HPDE6-E6E7 (cell line): ENCODE data around the gene LDLRAP1.
A peak's percentile ranks its signal among the peaks of the same experiment; 100 is the strongest.
"Not testable (repeated sequence)": the region's sequence is repeated elsewhere in the genome, so short reads cannot be mapped to it uniquely, and the experiment has no call there.

Experiments used
- DNase-seq: peaks from one replicate; pipeline ENCODE4 v3.0.0; 2011; ENCODE audit warnings: missing footprints; ENCODE audit errors: extremely low spot score

Gene LDLRAP1

DNA sequence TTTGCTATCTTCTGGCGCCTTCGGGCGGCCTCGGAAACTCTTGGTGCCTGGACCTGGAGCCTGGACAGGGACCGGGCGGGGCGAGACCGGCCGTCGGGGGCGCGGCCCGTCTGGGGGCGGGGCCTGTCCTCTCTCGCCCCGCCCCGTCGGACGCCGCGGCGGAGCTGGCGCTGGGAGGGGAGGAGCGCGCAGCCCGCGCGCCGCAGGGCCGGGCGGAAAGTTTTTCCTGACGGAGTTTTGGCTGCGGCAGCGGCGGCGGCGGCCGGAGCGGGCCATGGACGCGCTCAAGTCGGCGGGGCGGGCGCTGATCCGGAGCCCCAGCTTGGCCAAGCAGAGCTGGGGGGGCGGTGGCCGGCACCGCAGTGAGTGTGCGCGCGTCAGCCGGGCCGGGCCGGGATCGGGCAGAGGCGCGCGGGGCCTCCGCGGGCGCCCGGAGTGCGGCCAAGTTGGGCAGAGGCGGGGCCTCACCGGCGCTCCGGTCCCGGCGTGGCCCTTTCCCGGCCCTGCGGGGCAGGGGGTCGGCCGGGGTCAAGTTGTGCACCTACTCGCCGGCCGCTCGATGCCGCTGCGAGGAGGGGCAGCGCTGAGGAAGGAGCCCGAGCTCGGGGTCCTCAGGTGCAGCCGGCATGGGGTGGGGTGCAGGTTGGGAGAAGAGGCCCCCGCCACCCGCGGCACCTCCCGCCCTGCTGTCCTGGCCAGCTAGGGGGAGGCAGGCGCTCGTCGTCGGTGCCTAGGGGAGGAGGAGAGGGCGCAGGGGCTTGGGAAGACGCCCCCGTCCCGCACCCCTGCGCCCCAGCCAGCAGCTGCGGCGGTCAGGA is at the start of gene LDLRAP1:
Gene LDLRAP1, plus strand, starts transcription at position 182 of the 818 bp plus-strand sequence. Its CDS starts 93 bp downstream, at position 275.
- DNase-seq, result peak; percentile 73

DNA sequence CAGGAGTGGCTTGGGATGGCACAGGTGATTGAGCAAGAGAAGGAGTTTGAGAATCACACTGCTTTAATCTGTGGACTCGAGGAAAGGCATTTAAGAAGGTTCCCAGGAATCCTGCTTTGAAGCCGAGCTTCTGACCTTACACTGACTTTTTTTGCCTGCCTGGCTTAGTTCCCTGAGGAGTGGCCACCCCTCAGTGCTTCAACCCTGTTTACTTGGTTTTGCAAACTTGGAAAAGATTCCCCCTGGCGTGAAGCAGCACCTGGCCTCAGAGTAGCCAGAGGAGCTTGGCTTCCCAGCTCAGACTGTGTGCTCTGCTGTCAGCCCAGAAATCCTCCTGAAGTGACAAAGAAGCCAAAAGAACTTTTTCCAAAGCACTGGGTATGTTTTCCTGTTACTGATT is 48.5 kb upstream of the LDLRAP1 start:
- DNase-seq, result no peak

DNA sequence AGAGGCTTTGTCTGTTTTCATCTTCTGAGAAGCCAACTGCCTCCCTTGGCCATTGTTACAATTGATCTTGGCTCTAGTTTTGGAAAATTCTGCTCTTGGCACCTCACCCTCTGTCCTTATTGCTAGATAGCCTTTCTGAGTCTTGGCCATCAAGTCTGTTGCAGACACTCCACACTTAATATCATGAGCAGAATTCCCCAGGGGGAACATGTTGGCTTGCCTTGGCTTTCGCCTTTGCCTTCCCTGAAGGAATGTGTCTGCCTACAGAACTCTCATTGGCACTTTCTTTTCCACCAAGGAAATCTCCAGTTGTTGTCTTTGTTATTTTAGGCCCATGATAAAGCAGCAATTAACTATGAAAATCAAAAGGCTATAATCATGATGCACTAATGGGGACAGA is 42.7 kb upstream of the LDLRAP1 start:
- DNase-seq, result no peak

- DNase-seq, result no peak
Measured at GRCh38 chr1:25501235-25502058, 42.0 kb upstream of the LDLRAP1 start.

DNA sequence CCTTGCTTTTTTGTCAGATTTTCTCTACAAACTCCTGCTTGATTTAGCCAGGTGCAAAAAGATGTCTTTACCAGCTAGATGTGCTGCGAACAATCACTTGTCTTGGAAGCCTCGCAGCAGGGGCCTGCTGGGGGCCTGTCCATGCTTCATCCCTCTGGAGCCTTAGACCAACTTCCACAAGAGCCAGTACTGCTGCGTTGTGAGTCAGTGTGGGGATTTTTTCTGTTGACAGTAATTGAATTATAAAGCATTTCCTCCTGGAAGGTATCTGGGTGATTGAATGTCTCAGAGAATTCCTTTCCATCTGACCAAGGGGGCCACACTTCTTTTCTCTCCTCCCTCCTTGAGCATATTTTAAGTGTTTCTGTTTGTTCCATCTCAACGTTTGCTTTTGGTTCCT is 40.4 kb upstream of the LDLRAP1 start:
- DNase-seq, result no peak

- peak; percentile 58 for DNase-seq
Measured at GRCh38 chr1:25503551-25504426, 39.6 kb upstream of the LDLRAP1 start.

- DNase-seq, result no peak
Measured at GRCh38 chr1:25504706-25505595, 38.5 kb upstream of the LDLRAP1 start.

- no peak for DNase-seq
Measured at GRCh38 chr1:25505656-25506385, 37.6 kb upstream of the LDLRAP1 start.

DNA sequence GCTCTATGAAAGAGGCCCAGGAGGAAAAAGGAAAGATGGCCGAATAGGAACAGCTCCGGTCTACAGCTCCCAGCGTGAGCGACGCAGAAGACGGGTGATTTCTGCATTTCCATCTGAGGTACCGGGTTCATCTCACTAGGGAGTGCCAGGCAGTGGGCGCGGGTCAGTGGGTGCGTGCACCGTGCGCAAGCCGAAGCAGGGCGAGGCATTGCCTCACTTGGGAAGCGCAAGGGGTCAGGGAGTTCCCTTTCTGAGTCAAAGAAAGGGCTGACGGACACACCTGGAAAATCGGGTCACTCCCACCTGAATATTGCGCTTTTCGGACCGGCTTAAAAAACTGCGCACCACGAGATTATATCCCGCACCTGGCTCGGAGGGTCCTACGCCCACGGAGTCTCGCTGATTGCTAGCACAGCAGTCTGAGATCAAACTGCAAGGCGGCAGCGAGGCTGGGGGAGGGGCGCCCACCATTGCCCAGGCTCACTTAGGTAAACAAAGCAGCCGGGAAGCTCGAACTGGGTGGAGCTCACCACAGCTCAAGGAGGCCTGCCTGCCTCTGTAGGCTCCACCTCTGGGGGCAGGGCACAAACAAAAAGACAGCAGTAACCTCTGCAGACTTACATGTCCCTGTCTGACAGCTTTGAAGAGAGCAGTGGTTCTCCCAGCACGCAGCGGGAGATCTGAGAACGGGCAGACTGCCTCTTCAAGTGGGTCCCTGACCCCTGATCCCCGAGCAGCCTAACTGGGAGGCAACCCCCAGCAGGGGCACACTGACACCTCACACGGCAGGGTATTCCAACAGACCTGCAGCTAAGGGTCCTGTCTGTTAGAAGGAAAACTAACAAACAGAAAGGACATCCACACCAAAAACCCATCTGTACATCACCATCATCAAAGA is 36.6 kb upstream of the LDLRAP1 start:
- DNase-seq, result not testable (repeated sequence)

DNA sequence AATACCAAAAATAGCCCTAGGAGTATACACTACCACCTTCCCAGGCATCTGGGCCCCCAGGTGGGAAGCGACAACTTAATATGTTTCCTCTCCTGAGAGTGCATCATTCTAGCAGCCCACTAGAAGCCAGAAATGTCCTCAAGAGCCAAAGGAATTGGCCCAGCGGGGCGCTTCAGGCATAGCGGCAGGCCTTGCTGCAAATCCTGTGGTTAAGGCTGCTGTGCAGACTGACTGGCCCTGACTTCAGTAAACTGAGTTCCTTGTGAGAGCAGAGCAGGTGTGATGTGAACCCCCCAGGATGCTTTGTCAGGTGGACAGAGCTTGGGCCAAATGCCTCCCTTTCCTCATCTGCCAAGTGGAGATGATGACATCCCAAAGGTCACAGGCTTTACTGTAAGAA is 29.7 kb upstream of the LDLRAP1 start:
- DNase-seq, result no peak

GRCh38 chr1:25515033-25515432 is 28.4 kb upstream of the LDLRAP1 start:
- no peak for DNase-seq

DNA sequence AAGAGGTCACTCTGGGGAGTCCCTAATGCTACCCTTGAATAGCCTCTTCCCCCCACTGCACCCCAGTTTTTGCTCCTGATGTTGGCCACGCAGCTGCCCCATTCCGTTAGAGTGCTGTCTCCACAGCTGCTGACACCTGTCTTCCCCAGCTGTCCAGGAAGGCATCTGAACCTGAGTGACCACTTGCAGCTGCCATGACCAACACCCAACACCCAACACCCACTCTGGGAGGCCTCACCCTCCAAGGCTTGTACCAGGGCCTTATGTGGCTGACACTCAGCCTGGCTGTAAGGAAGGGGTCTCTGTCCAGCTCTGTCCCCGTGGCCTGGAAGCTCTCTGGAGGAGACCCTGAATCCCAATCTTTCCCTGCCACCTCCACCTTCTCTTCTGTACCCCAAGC is 26.7 kb upstream of the LDLRAP1 start:
- DNase-seq, result no peak

GRCh38 chr1:25517476-25518394 is 25.7 kb upstream of the LDLRAP1 start:
- DNase-seq, result no peak

GRCh38 chr1:25519624-25520023 is 23.8 kb upstream of the LDLRAP1 start:
- DNase-seq, result no peak

GRCh38 chr1:25520446-25521061 is 22.9 kb upstream of the LDLRAP1 start:
- DNase-seq, result no peak

DNA sequence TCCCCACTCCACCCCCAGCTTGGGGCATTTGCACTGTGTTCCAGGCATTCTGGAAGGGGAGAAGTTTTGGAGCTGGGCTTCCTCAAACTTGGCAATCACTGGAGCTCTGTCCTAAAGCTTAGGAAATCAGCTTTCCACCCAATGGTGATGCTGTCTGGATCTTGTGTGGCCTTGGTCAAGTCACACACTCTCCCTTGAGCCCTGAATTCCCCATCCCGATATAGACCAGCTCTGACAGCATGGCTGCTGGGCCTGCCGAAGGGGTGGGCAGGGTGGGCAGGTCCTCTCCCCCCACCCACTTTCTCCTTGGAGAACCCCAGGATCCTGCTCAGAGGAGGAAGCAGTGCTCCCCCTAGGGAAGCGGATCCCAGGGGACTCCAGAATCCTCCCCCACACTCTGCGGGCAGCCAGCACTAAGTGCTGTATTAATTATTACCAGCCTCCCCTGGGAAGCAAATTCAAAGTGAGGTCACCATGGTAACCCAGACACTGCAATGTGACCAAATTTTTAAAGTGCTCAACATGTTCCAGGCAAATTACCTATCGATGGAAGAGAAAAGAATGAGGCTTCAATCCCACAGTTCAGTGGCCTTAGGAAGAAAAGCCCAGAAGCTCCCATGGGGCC is 21.3 kb upstream of the LDLRAP1 start:
- no peak for DNase-seq

DNA sequence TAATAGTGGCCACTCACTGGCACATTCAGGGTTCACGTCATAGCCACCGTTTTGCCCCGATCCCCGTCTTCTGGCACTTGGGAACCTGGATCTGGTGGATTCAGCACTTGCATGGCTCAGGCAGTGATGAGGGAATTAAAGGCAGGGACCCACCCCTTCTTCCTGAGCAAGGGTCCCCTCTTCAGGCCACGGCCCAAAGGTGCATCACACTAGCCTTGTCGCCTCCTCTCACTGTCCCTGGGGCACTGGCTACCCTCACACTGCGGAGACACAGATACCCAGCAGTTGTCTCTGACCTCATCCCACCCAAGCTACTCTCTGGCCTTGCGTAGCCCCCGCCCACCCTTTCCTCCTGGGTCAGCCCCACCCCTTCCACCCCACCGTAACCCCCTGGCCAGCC is 19.9 kb upstream of the LDLRAP1 start:
- DNase-seq, result no peak
